Measurements from ENCODE around the gene LPCAT3. TPM values are rescaled to one million over a fixed set of nuclear protein-coding genes. Genes with fewer than 3 reads are reported as not detected.

Gene LPCAT3
- polyA plus RNA-seq, 1 donor (not counting 4 experiments of a cell fraction or from before 2014, with no cell fraction given), result 69.1 TPM

- no peak overlapping the region for H3K4me2 ChIP-seq (ENCODE audit: control insufficient read depth, extremely low read depth, insufficient read depth, low read depth, low read length)
- no peaks in the 10 kb centered on the region for H3K27me3 ChIP-seq (ENCODE audit: control insufficient read depth, extremely low read depth, insufficient read depth, low read length)
- no peak for DNase-seq (ENCODE audit: low read depth, low spot score)
- H3K79me2 ChIP-seq (ENCODE audit: control insufficient read depth, insufficient read depth, low read length), result peaks cover 17% of the 10 kb centered on the region
- H3K4me3 ChIP-seq (ENCODE audit: control insufficient read depth in 2 of 3, extremely low read depth in 1 of 3, insufficient read depth in 2 of 3, low read depth in 1 of 3, low read length in 3 of 3), result no peak overlapping the region
- no peaks in the 10 kb centered on the region for H4K20me1 ChIP-seq (ENCODE audit: control insufficient read depth, extremely low read depth, insufficient read depth, low read length)
- H3K9ac ChIP-seq (ENCODE audit: control insufficient read depth, extremely low read depth, insufficient read depth, low read length), result no peak overlapping the region
- H2AFZ ChIP-seq (ENCODE audit: control insufficient read depth, low read length), result no peak overlapping the region
- peaks cover 4% of the 10 kb centered on the region for H3K4me1 ChIP-seq (ENCODE audit: control insufficient read depth, extremely low read depth, insufficient read depth, low read length)
- H3K36me3 ChIP-seq (ENCODE audit: control insufficient read depth in 2 of 2, extremely low read depth in 1 of 2, insufficient read depth in 2 of 2, low read length in 2 of 2), result peaks cover 18 to 23% of the 10 kb centered on the region in 2 experiments
- H3K9me1 ChIP-seq (ENCODE audit: control insufficient read depth, extremely low read depth, insufficient read depth, low read length), result no peaks in the 10 kb centered on the region
- no peak for FAIRE-seq
- H3K27ac ChIP-seq (ENCODE audit: control insufficient read depth, insufficient read depth, low read length), result no peak overlapping the region
- dilution Hi-C loops (cut with MboI; ENCODE audit: extremely low pct_ligation_motif_present, low sequenced_read_pairs), result no loop called here
- TF ChIP-seq CTCF (optimal IDR thresholded peaks at IDR 0.05 in 1 of 3, IDR thresholded peaks at IDR 0.05 in 1 of 3, conservative IDR thresholded peaks at IDR 0.05 in 1 of 3; ENCODE audit: extremely low read depth in 1 of 3, insufficient read depth in 2 of 3, low read length in 3 of 3) (no peak), EZH2 (IDR thresholded peaks at IDR 0.05; ENCODE audit: low read length) (no peak)
- no peaks in the 10 kb centered on the region for H3K9me3 ChIP-seq (ENCODE audit: control insufficient read depth, low read depth, low read length)
Measured at GRCh38 chr12:6935371-6936193, 82.7 kb downstream of the LPCAT3 start.

- DNase-seq (ENCODE audit: low read depth, low spot score) (no peak), FAIRE-seq (no peak)
- H4K20me1 ChIP-seq (ENCODE audit: control insufficient read depth, extremely low read depth, insufficient read depth, low read length), result peaks cover 4% of the 10 kb centered on the region
- TF ChIP-seq CTCF (optimal IDR thresholded peaks at IDR 0.05 in 1 of 3, IDR thresholded peaks at IDR 0.05 in 1 of 3, conservative IDR thresholded peaks at IDR 0.05 in 1 of 3; ENCODE audit: extremely low read depth in 1 of 3, insufficient read depth in 2 of 3, low read length in 3 of 3) (no peak), EZH2 (IDR thresholded peaks at IDR 0.05; ENCODE audit: low read length) (no peak)
- H2AFZ ChIP-seq (ENCODE audit: control insufficient read depth, low read length), result no peak overlapping the region
- no peak overlapping the region for H3K27ac ChIP-seq (ENCODE audit: control insufficient read depth, insufficient read depth, low read length)
- H3K4me3 ChIP-seq (ENCODE audit: control insufficient read depth in 2 of 3, extremely low read depth in 1 of 3, insufficient read depth in 2 of 3, low read depth in 1 of 3, low read length in 3 of 3), result no peak overlapping the region
- peaks cover 16% of the 10 kb centered on the region for H3K4me1 ChIP-seq (ENCODE audit: control insufficient read depth, extremely low read depth, insufficient read depth, low read length)
- peaks cover 30% of the 10 kb centered on the region for H3K79me2 ChIP-seq (ENCODE audit: control insufficient read depth, insufficient read depth, low read length)
- H3K27me3 ChIP-seq (ENCODE audit: control insufficient read depth, extremely low read depth, insufficient read depth, low read length), result no peaks in the 10 kb centered on the region
- peaks cover 16 to 20% of the 10 kb centered on the region in 2 experiments for H3K36me3 ChIP-seq (ENCODE audit: control insufficient read depth in 2 of 2, extremely low read depth in 1 of 2, insufficient read depth in 2 of 2, low read length in 2 of 2)
- H3K9me3 ChIP-seq (ENCODE audit: control insufficient read depth, low read depth, low read length), result no peaks in the 10 kb centered on the region
- dilution Hi-C loops (cut with MboI; ENCODE audit: extremely low pct_ligation_motif_present, low sequenced_read_pairs), result no loop called here
- H3K9ac ChIP-seq (ENCODE audit: control insufficient read depth, extremely low read depth, insufficient read depth, low read length), result no peak overlapping the region
- no peak overlapping the region for H3K4me2 ChIP-seq (ENCODE audit: control insufficient read depth, extremely low read depth, insufficient read depth, low read depth, low read length)
- peaks cover 3% of the 10 kb centered on the region for H3K9me1 ChIP-seq (ENCODE audit: control insufficient read depth, extremely low read depth, insufficient read depth, low read length)
Measured at GRCh38 chr12:6934110-6934509, 84.2 kb downstream of the LPCAT3 start.
